SK-N-MC (cell line): ENCODE results near the gene BTBD3.

Experiments
- DNase-seq: peaks from one replicate; pipeline ENCODE4 v3.0.0-alpha.2; 2011; ENCODE audit warnings: low read depth, low spot score
- H3K27ac ChIP-seq: fragments of 200-600 bp; sonication (generic); 2 replicates; pipeline ENCODE4 v1.5.1; 2016; ENCODE audit warnings: mixed run types
- H3K36me3 ChIP-seq: fragments of 200-600 bp; sonication (generic); 2 replicates; pipeline ENCODE4 v1.6.1; 2017; ENCODE audit warnings: antibody characterized with exemption, low read length, mixed read lengths; ENCODE audit not compliant: insufficient read depth
- H3K4me3 ChIP-seq: fragments of 200-600 bp; sonication (generic); 2 replicates; pipeline ENCODE4 v1.5.1; 2016
- H3K9ac ChIP-seq: fragments of 200-600 bp; sonication (generic); 2 replicates; pipeline ENCODE4 v1.8.0; 2017; ENCODE audit warnings: mixed run types, mixed read lengths; ENCODE audit not compliant: insufficient read length
- H3K9me3 ChIP-seq: fragments of 200-600 bp; sonication (generic); 2 replicates; pipeline ENCODE4 v1.6.1; 2017; ENCODE audit warnings: low read depth, mild to moderate bottlenecking, antibody characterized with exemption, low read length, moderate library complexity, mixed read lengths
- EZH2 ChIP-seq: fragments of 200-600 bp; sonication (generic); IDR thresholded peaks from one replicate; pipeline ENCODE4 v1.6.1; 2017; ENCODE audit warnings: antibody characterized with exemption
- FOXP2 ChIP-seq: optimal IDR thresholded peaks from 2 replicates; pipeline ENCODE3; 2011; ENCODE audit warnings: mild to moderate bottlenecking, moderate library complexity; ENCODE audit not compliant: insufficient read depth; ENCODE audit errors: extremely low read length, control extremely low read depth
- POLR2AphosphoS5 ChIP-seq: IDR thresholded peaks from 2 replicates; pipeline ENCODE4 v1.6.1; 2012; ENCODE audit warnings: mild to moderate bottlenecking, low read depth, low read length, borderline replicate concordance

Gene BTBD3

GRCh38 chr20:11917663-11918062 is at the start of gene BTBD3:
BTBD3 (plus strand) TSS chr20:11917893; CDS start chr20:11918276, 383 bp downstream.
- TF ChIP-seq POLR2AphosphoS5 (no peak), FOXP2 (no peak), EZH2 (no peak)
- DNase-seq: no peak
- no peak within 1 kb of the TSS for H3K27ac ChIP-seq
- H3K9ac ChIP-seq: no peak within 1 kb of the TSS
- H3K36me3 ChIP-seq: peaks cover 2% of the 10 kb centered on the region; the same call in 1 of the 2 replicates
- H3K9me3 ChIP-seq: no peaks in the 10 kb centered on the region
- H3K4me3 ChIP-seq: no peak within 1 kb of the TSS

DNA sequence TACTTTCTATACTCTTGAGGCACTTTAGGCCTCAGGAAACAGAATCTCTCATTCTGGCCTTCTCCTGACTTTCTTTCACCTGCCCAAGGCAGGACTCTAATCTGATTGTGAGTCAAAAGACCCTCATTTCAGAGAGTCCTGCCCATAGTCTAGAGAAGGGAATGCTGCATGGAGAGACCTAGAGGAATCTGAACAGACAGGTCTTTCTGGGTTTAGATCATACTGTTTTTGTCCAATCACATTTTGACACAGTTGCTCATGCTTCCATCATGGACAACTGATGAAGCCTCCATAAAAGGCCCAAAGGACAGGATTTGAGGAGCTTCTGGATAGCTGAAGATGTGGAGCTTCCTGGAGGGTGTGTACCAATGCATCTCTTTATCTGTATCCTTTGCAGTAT is 48.1 kb upstream of the BTBD3 start:
- DNase-seq: no peak
- H3K9ac ChIP-seq: no peak overlapping the region
- H3K36me3 ChIP-seq: no peaks in the 10 kb centered on the region
- H3K27ac ChIP-seq: no peak overlapping the region
- no peak overlapping the region for H3K4me3 ChIP-seq
- H3K9me3 ChIP-seq: no peaks in the 10 kb centered on the region
- no peak for TF ChIP-seq EZH2
- no peak for TF ChIP-seq POLR2AphosphoS5
- TF ChIP-seq FOXP2: no peak

GRCh38 chr20:11870411-11870810 is 47.3 kb upstream of the BTBD3 start:
- H3K27ac ChIP-seq: no peak overlapping the region
- no peak overlapping the region for H3K9ac ChIP-seq
- no peak for TF ChIP-seq FOXP2
- TF ChIP-seq EZH2: no peak
- TF ChIP-seq POLR2AphosphoS5: no peak
- H3K4me3 ChIP-seq: no peak overlapping the region
- no peaks in the 10 kb centered on the region for H3K9me3 ChIP-seq
- DNase-seq: no peak
- no peaks in the 10 kb centered on the region for H3K36me3 ChIP-seq

DNA sequence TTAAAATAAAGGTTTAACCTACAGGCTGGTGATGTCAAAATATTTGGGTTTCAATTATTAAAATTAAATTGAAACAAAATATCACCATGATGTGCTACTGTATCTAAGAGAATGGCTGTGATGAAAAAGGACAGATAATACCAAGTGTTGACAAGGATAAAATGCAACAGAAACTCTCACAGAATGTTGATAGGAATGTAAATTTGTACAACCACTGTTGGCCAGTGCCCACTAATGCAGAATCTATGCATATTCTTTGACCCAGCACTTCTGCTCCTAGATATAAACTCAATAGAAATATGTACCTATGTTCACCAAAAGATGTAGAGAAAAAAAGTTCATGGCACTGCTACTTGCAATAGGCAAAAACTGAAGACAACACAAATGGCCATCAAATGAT is 41.1 kb upstream of the BTBD3 start:
- TF ChIP-seq FOXP2: no peak
- TF ChIP-seq EZH2: no peak
- no peak for TF ChIP-seq POLR2AphosphoS5
- Histone ChIP-seq H3K36me3 (no peaks in the 10 kb centered on the region), H3K9me3 (no peaks in the 10 kb centered on the region), H3K4me3 (no peak overlapping the region), H3K9ac (no peak overlapping the region), H3K27ac (no peak overlapping the region)
- no peak for DNase-seq

DNA sequence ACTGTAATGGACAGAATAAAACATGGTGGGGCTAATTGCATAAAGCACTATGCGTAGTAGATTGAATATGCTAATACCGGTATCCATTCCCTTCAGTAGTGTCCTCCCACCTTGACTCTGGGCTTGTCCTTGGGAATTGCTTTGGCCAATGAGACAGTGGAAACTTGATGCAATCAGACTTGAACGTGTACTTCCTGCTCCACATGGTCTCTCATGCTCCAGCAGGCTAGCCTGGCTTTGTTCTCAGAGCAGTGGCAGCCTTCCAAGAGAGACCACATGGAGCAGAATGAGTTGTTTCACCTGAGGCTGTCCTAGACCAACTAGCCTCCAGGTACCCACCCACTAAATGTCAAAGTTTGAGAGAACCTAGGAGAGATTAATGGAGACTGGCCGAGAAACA is 37.0 kb upstream of the BTBD3 start:
- DNase-seq: no peak
- no peaks in the 10 kb centered on the region for H3K36me3 ChIP-seq
- no peak overlapping the region for H3K9ac ChIP-seq
- TF ChIP-seq EZH2: no peak
- TF ChIP-seq POLR2AphosphoS5: no peak
- no peak for TF ChIP-seq FOXP2
- no peaks in the 10 kb centered on the region for H3K9me3 ChIP-seq
- no peak overlapping the region for H3K27ac ChIP-seq
- no peak overlapping the region for H3K4me3 ChIP-seq

DNA sequence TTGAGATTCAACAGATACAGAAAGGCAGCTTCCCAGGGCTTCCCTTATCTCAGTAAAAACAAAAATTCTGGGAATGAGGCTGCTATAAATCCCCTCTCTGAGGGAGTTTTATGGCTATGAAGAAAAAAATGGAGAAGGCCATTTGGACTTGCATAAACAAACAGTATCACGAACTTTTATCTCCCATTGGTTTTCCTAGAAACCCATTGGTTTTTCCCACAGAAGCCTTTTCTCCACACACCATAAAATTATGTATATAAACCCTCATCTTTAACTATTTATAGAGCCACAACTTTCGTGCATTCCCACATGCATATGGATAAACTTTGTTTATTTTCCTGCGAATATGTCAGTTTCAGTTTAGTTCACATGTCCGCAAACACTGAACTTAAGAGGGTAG is 36.2 kb upstream of the BTBD3 start:
- H3K9ac ChIP-seq: no peak overlapping the region
- no peak overlapping the region for H3K4me3 ChIP-seq
- DNase-seq: no peak
- no peaks in the 10 kb centered on the region for H3K9me3 ChIP-seq
- no peak overlapping the region for H3K27ac ChIP-seq
- H3K36me3 ChIP-seq: no peaks in the 10 kb centered on the region
- TF ChIP-seq FOXP2 (no peak), POLR2AphosphoS5 (no peak), EZH2 (no peak)

DNA sequence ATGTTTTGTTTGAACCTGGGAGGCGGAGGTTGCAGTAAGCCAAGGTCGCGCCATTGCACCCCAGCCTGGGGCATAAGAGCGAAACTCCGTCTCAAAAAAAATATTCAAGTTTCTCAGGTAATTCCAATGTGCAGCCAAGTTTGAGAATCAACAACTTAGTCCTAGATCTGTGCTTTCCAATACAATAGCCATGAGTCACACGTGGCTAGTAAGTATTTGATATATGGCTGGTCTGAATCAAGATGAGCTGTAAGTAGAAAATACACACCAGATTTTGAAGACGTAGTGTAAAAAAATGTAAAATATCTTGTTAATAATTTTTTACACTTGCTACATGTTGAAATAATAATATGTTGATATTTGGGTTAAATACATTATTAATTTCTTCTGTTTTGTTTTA is 35.0 kb upstream of the BTBD3 start:
- H3K27ac ChIP-seq: no peak overlapping the region
- H3K4me3 ChIP-seq: no peak overlapping the region
- no peaks in the 10 kb centered on the region for H3K9me3 ChIP-seq
- no peaks in the 10 kb centered on the region for H3K36me3 ChIP-seq
- no peak overlapping the region for H3K9ac ChIP-seq
- no peak for DNase-seq
- TF ChIP-seq FOXP2: no peak
- no peak for TF ChIP-seq POLR2AphosphoS5
- no peak for TF ChIP-seq EZH2

DNA sequence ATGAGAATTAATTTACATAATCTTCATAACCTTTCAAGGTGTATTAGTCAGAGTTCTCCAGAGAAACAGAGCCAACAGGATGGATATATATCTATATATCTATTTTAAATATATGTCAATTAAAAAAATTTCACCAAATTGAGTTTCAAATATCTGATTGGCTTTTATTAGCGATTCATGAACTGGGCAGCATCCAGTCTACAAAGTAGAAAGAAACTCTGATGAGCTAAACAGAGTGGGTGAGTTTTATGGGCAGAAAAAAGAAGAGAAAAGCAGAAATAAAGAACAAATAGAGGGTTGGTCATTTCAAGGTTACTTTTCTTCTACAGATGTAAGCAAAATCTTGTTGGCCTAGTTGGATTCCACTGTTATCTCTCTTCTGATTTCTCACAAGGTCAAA is 29.0 kb upstream of the BTBD3 start:
- TF ChIP-seq FOXP2 (no peak), EZH2 (no peak), POLR2AphosphoS5 (no peak)
- DNase-seq: no peak
- Histone ChIP-seq H3K36me3 (no peaks in the 10 kb centered on the region), H3K9me3 (no peaks in the 10 kb centered on the region), H3K9ac (no peak overlapping the region), H3K4me3 (no peak overlapping the region), H3K27ac (no peak overlapping the region)
